Measurements from ENCODE around the gene GSTM3.
A peak's percentile ranks its signal among the peaks of the same experiment; 100 is the strongest.
"Not testable (repeated sequence)": the region's sequence is repeated elsewhere in the genome, so short reads cannot be mapped to it uniquely, and the experiment has no call there.

Gene GSTM3

GRCh38 chr1:109773900-109774485 is 33.2 kb upstream of the GSTM3 start:
- no peak for DNase-seq

- DNase-seq = peak; percentile 62
These were observed 32.5 kb upstream of the GSTM3 start for GRCh38 chr1:109773203-109773899.

- no peak for DNase-seq
These were observed 31.9 kb upstream of the GSTM3 start for GRCh38 chr1:109772658-109773202.

- no peak for DNase-seq
These were observed 31.1 kb upstream of the GSTM3 start for GRCh38 chr1:109771712-109772657.

GRCh38 chr1:109770331-109771095 is 29.7 kb upstream of the GSTM3 start:
- no peak for DNase-seq

GRCh38 chr1:109769330-109770078 is 28.7 kb upstream of the GSTM3 start:
- DNase-seq = no peak

- no peak for DNase-seq
These were observed 28.0 kb upstream of the GSTM3 start for GRCh38 chr1:109768820-109769219.

- no peak for DNase-seq
These were observed 27.5 kb upstream of the GSTM3 start for GRCh38 chr1:109768335-109768650.

- DNase-seq = no peak
These were observed 26.9 kb upstream of the GSTM3 start for GRCh38 chr1:109767637-109768334.

- DNase-seq = not testable (repeated sequence)
These were observed 26.3 kb upstream of the GSTM3 start for GRCh38 chr1:109766991-109767636.

GRCh38 chr1:109765896-109766615 is 25.2 kb upstream of the GSTM3 start:
- DNase-seq = no peak

GRCh38 chr1:109765483-109765815 is 24.6 kb upstream of the GSTM3 start:
- DNase-seq = no peak

GRCh38 chr1:109764561-109765482 is 24.0 kb upstream of the GSTM3 start:
- DNase-seq = no peak

- DNase-seq = no peak
These were observed 23.0 kb upstream of the GSTM3 start, which contains the start of gene EPS8L3 for GRCh38 chr1:109763646-109764415. TSS of gene EPS8L3 (minus strand) at chr1:109763923. CDS start at chr1:109761749, 2,174 bp downstream.

- DNase-seq = no peak
These were observed 22.2 kb upstream of the GSTM3 start for GRCh38 chr1:109762821-109763645.

- DNase-seq = no peak
These were observed 21.3 kb upstream of the GSTM3 start for GRCh38 chr1:109762039-109762585.

All from NCI-H748 treated with DMSO at 0.1 percent for 48 hours (cell line).